Right renal pelvis (tissue), 4 donors: ENCODE results near the gene SMTNL1. TPM values are rescaled to one million over a fixed set of nuclear protein-coding genes. Genes with fewer than 3 reads are reported as not detected.

Experiments used
- DNase-seq, 4 donors: peaks; one replicate each; pipeline ENCODE4 v3.0.0-alpha.2; 2013; ENCODE audit warnings: low read depth in 4 of 4, low spot score in 3 of 4, missing footprints in 1 of 4
- polyA plus RNA-seq, 4 donors: library from polyadenylated mRNA; unstranded; fragments of 120-200 nt; gene quantifications; one replicate each; pipeline ENCODE4 v1.2.1, GENCODE V29; 2013; ENCODE audit not compliant: insufficient read length in 4 of 4

The SMTNL1 gene
- polyA plus RNA-seq, result under 1 TPM; 0.10 to 0.45 (median 0.23) TPM

- no peak for DNase-seq
Observed at GRCh38 chr11:57536947-57537619, at the start of gene SMTNL1. Gene SMTNL1 (plus strand): TSS chr11:57537595. CDS start chr11:57542643, 5,048 bp downstream.

- no peak for DNase-seq
Observed at GRCh38 chr11:57487920-57488659, 49.3 kb upstream of the SMTNL1 start.

GRCh38 chr11:57490456-57491248 lies 46.7 kb upstream of the SMTNL1 start:
- DNase-seq, result no peak

- DNase-seq, result no peak
Observed at GRCh38 chr11:57491371-57492061, 45.9 kb upstream of the SMTNL1 start.

GRCh38 chr11:57493507-57494503 lies 43.6 kb upstream of the SMTNL1 start:
- DNase-seq, result no peak

- no peak for DNase-seq
Observed at GRCh38 chr11:57496109-57496820, 41.1 kb upstream of the SMTNL1 start.

- DNase-seq, result no peak
Observed at GRCh38 chr11:57497303-57498247, 39.8 kb upstream of the SMTNL1 start.

GRCh38 chr11:57498540-57498939 lies 38.9 kb upstream of the SMTNL1 start:
- no peak for DNase-seq

GRCh38 chr11:57499413-57499982 lies 37.9 kb upstream of the SMTNL1 start:
- DNase-seq, result peak; percentile 86 to 89 (median 87)

GRCh38 chr11:57499983-57500461 lies 37.4 kb upstream of the SMTNL1 start:
- DNase-seq, result no peak

- no peak for DNase-seq
Observed at GRCh38 chr11:57500515-57500914, 36.9 kb upstream of the SMTNL1 start.

GRCh38 chr11:57500926-57501325 lies 36.5 kb upstream of the SMTNL1 start:
- no peak for DNase-seq

GRCh38 chr11:57501953-57502352 lies 35.4 kb upstream of the SMTNL1 start:
- no peak for DNase-seq

- no peak for DNase-seq
Observed at GRCh38 chr11:57502376-57502775, 35.0 kb upstream of the SMTNL1 start.

GRCh38 chr11:57502870-57503269 lies 34.5 kb upstream of the SMTNL1 start:
- DNase-seq, result no peak

- DNase-seq, result no peak
Observed at GRCh38 chr11:57504511-57504910, 32.9 kb upstream of the SMTNL1 start.

- no peak for DNase-seq
Observed at GRCh38 chr11:57506522-57506921, 30.9 kb upstream of the SMTNL1 start.
